C4-2B (cell line): ENCODE measurements around the gene SCUBE1.

ENCODE experiments used
- ZFX ChIP-seq: fragments of 450-650 bp; IDR thresholded peaks from 2 replicates; pipeline ENCODE4 v1.6.1; 2017
- TF ChIP-seq, protein P1 (sequence below): fragments of 450-650 bp; conservative IDR thresholded peaks from 2 replicates; pipeline ENCODE4 v1.5.1; 2017; ENCODE audit warnings: mild to moderate bottlenecking

DNA sequence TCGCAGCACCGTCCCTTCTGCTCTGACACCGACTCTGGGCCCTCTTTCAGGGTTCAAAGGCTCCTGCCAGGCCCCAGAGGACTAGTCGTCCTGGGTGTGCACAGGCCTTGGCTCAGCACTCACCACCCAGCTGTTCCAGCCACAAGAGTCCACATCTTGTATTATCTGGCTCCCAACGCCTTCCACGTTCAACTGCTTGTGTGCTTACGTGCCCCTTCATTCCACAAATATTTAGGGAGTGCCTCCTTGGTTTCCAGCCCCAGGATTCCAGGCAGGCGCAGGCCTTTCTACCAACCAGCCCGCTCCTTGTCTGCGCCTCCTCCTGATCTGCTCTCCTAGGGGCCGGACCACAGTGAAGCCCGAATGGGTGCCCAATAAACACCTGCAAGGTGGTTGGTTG is 70.9 kb downstream of the SCUBE1 start:
- TF ChIP-seq, protein P1, sequence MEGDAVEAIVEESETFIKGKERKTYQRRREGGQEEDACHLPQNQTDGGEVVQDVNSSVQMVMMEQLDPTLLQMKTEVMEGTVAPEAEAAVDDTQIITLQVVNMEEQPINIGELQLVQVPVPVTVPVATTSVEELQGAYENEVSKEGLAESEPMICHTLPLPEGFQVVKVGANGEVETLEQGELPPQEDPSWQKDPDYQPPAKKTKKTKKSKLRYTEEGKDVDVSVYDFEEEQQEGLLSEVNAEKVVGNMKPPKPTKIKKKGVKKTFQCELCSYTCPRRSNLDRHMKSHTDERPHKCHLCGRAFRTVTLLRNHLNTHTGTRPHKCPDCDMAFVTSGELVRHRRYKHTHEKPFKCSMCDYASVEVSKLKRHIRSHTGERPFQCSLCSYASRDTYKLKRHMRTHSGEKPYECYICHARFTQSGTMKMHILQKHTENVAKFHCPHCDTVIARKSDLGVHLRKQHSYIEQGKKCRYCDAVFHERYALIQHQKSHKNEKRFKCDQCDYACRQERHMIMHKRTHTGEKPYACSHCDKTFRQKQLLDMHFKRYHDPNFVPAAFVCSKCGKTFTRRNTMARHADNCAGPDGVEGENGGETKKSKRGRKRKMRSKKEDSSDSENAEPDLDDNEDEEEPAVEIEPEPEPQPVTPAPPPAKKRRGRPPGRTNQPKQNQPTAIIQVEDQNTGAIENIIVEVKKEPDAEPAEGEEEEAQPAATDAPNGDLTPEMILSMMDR, result no peak
- no peak for TF ChIP-seq ZFX
